ENCODE data around the gene VWA3B.

DNA sequence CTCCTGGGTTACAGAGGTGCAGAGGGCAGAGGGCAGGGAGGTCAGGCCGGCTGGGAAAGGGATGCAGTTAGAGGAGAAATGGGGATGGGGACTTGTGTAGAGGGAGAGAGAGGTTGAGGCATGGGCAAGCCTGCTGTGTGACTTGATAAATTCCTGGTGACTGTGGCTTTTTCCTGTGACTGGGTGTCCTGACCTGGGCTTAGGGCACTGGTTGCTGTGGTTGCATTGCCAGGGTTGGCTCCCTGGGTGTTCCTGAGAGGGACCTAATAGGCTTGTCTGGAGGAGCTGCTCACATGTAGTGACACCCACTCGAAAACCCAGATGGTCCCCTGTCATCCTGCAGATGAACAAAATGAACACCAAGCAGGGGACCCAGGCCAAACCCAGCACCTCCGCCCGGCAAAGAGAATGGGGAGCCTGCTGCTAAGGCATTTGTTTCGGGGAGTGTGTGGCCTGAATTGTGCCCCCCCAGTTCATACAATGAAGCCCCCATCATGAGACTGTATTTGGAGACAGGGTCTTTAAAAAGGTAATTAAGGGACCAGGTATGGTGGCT is 78.6 kb downstream of the VWA3B start:
- TF ChIP-seq, protein P1, sequence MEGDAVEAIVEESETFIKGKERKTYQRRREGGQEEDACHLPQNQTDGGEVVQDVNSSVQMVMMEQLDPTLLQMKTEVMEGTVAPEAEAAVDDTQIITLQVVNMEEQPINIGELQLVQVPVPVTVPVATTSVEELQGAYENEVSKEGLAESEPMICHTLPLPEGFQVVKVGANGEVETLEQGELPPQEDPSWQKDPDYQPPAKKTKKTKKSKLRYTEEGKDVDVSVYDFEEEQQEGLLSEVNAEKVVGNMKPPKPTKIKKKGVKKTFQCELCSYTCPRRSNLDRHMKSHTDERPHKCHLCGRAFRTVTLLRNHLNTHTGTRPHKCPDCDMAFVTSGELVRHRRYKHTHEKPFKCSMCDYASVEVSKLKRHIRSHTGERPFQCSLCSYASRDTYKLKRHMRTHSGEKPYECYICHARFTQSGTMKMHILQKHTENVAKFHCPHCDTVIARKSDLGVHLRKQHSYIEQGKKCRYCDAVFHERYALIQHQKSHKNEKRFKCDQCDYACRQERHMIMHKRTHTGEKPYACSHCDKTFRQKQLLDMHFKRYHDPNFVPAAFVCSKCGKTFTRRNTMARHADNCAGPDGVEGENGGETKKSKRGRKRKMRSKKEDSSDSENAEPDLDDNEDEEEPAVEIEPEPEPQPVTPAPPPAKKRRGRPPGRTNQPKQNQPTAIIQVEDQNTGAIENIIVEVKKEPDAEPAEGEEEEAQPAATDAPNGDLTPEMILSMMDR (IDR thresholded peaks at IDR 0.05), result no peak
- no peak for TF ChIP-seq POLR2A (IDR thresholded peaks at IDR 0.05)
